ENCODE data around the gene ZNF318.
A peak's percentile ranks its signal among the peaks of the same experiment; 100 is the strongest.
"Not testable (repeated sequence)": the region's sequence is repeated elsewhere in the genome, so short reads cannot be mapped to it uniquely, and the experiment has no call there.

The ZNF318 gene

DNA sequence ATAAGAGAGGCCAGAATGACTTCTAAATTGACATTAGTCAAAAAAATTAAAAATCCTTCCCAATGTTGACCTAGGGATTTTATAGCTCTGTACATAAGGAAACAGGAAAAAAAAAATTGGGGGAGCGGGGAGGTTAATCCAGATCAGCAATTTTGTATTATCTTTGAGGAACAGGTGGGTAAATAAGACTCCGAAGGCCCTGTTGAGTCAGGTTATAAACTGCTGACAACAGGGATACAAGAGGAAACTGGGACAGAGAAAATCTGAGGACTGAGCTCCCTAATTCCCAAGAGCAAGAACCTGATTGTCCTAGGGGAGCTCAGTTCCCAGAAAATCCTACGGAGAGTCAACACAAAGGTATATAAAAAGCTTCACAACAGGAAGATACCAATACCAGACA is 34.0 kb downstream of the ZNF318 start:
- DNase-seq: peak; percentile 60

DNA sequence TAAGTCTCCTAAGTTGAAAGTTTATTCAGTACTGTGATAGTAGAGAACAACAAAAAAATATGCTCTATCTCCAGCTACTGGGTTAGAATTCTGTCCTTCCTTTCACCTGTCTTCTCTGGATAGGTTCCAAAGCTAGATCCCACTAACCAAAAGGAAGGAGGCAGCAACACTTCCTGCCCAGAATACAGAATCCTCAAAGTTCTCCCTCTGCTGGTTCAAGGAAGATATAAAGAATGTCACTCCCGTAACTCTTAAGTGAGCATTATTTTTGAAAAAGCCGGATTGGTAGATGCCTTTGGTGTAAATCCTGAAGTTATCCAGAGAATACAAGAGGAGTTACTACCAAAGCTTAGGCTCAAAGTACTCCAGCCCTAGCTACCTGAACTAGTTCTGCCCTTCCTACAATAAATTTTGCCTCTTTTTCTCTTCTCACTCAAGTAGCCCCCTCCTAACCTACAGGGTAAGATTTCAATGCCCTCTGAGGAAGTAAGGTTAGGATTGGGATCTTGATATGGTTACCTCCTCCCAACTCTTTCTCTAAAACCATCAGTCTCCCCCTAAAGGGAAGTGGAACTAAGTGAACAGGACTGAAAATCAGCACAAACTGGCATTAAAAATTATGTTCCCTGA is 34.9 kb downstream of the ZNF318 start:
- peak; percentile 82 for DNase-seq

DNA sequence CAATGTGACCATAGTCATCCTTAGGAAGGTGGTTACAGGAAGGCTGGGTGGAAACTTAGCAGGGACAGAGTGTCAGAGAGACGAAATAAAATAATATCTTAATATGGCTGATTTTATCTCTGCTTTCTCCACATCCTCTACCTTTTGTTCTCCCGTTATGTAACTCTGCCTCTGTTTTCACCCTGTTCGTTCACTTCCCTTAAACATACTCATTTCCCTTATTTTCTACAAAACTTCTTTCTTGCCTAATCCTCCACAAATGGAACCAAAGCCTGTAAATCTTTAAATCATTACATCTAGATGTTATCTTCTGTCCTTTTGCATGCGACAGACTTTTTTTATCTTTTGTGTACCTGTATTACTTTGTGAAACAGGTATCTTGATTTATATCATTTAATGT is 37.6 kb downstream of the ZNF318 start:
- no peak for DNase-seq

DNA sequence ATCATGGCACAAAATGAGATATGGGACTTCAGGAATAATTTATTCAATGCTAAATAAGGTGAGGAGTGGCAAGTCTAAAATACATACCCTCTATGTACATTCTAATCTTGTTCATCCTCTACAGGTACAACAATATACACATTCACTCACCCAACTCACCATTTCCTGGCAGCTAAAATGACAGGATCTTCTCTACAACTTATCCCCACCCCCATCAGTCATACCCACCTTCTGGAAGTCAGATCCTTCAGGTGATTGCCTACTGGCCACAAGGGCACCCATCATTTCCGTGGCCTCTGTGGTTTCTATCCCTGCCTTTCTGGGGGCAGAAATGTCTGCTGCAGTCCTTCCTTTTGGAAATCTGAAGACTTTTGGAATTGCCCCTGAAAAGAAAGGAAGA is 38.0 kb downstream of the ZNF318 start:
- no peak for DNase-seq

DNA sequence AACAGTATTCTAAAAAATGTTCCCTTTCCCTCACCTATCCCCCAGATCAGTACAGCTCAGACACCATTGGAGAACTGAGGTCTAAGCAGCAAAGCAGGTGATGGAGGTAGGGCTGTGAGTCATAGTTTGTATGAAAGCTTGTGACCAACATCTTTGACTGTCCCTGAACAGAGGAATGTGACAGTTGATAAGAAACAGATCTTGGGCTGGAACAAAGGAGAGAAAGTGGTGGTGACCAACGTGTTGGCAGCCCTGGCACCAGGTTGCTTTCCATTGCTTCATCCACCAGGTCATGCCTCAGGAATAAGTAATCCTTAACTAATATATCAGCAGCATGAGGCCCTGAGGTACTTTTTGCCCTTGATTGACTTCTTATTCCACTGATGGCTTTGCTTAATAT is 40.9 kb downstream of the ZNF318 start:
- no peak for DNase-seq

DNA sequence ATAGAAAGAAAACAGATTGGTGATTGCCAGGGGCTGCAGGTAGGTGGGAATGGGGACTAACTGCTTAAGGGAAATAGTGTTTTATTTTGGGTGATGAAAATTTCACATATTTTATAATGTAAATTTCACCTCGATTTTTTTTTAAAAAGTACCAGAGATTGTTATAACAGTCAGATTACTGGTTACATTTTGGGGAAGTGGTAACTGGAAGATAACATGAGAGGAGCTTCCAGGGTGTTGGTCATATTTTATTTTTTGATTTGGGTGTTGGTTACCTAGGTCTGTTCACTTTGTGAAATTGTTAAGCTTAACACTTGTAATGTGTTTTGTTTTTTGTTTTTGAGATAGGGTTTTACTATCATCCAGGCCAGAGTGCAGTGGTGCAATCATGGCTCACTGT is 43.6 kb downstream of the ZNF318 start:
- DNase-seq: no peak

DNA sequence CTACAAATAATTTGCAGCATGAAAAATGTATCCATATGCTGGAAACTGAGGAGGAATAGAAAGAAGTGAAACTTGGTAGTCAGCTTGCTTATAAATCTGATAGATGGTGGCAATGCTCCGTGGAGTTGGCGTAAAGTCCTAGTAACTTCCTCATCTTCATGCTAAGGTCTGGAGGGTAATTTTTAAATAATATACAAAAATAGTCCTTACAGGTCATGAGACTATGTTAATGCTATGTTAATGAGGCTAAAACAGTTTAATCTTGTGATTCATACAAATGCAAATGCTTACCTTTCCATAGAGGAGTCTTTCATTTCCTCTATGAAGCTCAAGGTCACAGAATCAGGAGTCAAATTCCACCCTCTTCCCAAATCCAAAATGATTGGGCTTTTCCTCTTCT is 51.4 kb downstream of the ZNF318 start:
- DNase-seq: no peak

DNA sequence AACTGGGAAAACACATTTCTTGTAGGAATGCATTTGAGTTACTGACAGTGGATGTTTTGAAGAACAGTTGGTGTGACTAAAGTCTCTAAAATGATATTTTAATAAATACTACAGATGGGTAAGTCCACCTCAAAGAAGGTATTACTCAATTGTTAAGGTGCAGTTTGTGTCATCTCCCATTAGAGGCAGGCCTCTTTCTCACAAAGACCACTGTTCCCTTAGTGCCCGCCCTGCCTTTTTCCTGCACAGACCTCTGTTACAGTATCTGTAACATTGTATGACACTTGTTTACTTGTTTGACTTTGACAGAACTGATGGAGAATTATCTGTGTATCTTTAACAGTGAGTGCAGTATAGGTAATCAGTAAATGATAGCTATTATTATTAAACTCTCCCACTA is 55.6 kb downstream of the ZNF318 start:
- no peak for DNase-seq

DNA sequence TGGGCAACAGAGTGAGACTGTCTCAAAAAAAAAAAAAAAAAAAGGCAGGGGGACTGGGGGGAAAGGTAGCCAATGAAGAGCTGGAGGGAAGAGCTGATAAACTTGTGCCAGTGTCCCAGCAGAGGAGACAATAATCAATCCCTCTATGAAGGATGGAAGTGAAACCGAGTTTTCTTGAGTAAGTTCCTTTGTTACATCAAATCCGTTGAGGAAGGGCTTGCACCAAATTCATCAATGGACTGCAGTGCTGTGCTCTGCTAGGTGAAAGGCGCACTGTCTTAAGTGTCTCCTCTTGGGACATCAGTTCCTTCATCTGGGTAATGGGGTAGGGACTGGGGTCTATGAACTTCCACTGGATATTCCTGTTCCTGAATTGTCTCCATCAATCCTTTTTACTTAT is 57.8 kb downstream of the ZNF318 start:
- DNase-seq: no peak

DNA sequence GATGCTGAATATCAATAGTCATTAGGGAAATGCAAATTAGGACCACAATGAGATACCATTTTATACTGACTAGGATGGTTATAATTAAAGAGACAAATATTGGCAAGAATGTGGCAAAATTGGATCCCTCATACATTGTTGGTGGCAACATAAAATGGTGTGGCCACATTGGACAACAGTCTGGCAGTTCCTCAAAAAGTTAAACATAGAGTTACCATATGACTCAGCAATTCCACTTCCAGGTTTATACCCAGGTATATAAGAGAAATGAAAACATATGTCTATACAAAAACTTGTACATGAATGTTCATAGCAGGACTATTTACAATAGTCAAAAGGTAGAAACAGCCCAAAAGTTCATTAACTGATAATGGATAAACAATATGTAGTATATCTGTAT is 58.8 kb downstream of the ZNF318 start:
- DNase-seq: no peak

DNA sequence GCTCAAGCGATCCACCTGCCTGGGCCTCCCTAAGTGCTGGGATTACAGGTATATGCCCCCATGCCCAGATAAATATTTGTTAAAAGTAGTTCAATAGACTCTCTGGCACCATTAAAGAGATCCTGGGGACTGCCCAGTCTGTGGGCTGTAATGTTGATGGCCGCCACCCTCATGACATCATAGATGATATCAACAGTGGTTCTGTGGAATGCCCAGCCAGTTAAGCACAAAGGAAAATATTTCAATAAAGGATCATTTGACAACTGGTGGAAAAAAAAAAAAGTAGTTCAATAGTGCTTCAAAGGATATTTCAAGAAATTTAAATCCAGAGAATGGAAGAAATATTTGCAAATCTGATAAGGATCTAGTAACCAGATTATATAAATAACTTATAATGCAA is 59.3 kb downstream of the ZNF318 start:
- no peak for DNase-seq

DNA sequence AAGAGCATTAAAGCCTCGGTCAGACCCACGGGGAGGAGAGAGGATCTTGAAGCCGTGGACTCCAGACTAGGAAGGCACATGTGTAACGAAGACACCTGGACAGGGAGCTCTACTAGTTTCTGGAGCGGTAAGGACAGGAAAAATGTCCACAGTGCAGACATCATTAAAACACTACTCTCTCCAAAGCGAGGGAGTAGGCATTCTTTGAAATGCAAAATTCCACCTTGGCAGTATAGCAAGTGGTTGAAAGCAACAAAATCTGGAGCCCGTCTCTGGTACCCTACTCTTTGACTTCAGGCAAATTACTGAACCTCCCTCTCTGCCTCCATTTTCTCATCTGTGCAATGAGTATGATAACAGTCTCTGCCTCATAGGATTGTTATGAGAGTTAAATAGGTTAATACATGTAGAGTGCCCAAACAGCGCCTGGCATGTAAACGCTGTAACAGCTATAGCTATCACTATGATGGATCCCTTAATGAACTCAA is 60.4 kb downstream of the ZNF318 start:
- DNase-seq: no peak

DNA sequence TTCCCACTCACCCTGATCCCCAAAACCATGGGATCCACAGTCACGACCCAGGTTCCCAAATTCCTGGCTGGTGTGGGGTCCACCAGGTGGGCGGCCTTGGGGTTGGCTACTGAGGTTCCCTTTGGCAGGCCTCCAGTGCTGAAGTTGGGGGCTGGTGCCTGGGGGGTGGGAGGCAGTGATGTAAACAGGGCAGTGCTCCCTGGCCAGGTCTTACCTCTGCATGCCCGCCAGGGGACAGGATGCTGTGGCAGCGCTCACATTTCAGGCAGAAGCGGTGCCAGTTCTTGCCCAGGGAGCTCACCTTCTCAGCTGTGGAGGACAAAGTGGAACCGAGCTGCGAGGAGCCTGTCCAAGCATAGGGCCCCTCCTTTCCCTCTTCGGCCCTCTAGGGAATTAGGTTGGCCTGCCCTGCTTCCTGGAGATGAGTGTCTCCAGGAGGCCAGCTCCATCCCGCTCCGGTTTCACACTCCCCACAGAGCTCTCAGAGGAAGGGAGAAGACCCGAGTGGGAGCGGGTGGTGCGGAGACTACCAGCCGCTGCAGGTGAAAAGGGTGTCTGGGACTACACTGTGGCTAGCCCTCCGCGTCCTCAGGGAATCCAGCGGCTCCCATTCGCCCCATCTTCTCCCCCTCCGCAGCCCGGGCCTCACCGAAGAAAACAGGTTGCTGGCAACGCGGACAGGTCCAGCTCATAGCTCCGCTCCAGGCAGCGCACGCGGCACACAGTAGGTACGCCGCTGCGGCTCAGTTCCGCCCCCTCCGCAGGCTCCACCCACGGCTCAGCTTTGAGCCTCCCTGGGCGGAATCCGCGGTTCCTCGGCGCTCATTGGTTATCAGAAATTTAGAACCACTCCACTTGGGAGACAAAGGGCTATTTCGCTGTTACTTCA is 61.1 kb downstream of the ZNF318 start, which contains the start of gene CRIP3:
TSS of gene CRIP3 (minus strand) at position 726 of the 889 bp plus-strand sequence. CDS start at position 692, 34 bp downstream.
- DNase-seq: peak; percentile 81

DNA sequence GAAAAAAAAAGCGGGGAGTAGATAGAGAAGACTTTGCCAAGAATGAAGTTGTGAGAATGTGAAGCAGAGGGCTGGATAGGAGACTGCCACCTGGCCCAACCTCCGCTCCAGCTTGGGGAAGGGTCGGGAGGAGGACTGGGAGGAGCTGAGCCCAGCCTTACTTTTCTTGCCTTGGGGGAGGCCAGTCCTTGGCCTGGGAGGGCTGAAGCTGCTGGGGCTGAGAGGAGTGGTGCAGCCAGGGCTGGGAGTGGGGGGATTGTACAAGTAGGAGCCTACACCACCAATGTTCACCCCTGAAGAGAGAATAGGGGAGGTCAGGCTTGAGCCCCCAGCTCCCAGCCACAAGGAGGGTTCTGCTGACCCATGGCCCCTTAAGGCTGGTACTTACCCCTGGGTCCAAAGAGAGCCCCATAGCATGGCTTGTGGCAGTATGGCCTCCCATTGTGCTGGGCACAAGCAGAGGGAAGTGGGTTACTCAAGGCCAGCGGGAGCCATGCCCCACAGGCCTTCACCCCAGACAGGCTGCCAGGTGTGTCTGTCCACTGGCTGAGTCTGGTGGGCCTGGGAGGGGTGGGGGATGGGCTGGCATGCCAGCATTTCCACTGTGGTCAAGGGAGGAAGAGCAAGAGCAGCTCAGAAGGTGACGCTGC is 61.9 kb downstream of the ZNF318 start:
- DNase-seq: no peak

DNA sequence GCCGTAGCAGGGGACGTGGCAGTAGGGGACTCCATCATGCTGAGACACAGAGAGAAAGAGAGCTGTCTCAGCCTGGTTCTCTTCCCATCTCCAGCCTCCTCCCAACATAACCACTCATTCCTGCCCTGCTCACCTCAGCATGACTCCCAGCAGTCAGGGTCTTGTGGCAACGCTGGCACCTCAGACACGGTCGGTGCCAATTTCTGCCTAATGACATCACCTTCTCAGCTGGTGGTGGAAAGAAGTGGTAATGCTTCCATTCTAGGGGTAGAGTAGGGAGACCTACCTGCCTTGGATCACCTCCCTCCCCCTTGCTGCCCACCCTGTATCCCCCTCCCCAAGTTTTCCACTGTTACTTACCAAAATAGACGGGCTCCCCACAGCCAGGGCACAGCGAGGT is 63.4 kb downstream of the ZNF318 start:
- DNase-seq: no peak

DNA sequence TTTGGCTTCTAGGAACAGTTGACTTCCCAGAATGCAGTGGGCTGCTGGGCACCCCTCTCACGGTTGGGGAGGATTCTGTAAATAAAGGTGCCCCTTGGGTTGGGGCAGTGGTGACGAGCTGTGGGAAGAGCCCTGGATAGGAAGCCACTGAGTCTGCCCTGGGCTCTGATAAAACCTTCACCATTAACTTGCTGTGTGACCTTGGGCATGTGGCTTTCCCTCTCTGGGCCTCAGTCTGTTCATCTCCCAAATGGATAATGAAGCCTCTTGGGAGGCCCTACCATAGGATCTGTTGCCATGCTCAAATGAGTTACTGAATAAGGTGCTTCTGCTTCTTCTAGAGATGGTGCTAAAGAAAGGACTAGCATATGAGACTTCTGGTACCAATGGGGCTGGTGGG is 64.6 kb downstream of the ZNF318 start:
- no peak for DNase-seq

DNA sequence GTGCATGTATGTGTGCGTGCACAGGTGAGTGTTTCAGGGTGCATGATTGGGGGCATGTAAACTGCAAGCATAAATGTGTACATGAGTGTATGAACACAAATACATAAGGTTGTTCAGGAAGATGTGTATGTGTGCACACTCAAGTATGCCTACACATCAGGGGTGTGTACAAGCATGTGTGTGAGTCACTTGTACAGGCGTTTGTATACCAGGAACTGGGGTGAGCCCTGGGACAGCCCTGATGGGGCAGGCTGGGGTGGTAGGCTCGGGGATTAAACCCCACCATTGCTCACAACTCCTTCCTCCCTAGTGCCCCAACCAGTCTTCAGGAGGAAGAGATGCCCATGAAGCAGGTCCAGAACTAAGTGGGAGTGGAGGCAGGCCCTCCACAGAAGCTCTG is 65.1 kb downstream of the ZNF318 start:
- DNase-seq: no peak

DNA sequence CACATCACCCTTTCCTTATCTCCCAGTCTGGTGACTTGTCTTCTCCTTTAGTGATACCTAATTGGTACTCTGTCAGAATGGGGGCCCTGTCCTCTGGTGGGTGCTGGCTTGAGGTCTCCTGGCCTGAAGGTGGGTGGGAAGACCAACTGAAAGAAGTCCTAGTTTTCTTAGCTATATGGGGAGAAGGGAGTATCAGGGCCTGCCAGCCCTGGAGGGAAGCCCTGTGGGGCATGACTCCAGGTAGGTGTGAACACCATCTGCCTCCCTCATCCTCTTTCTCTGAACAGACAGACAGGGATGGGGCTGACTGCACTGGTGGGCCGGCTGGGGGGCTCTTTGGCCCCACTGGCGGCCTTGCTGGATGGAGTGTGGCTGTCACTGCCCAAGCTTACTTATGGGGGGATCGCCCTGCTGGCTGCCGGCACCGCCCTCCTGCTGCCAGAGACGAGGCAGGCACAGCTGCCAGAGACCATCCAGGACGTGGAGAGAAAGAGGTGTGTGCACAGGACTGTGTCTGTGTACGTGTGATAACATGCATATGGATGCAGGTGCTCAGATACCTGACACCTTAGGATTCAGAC is 65.6 kb downstream of the ZNF318 start:
- DNase-seq: peak; percentile 33

DNA sequence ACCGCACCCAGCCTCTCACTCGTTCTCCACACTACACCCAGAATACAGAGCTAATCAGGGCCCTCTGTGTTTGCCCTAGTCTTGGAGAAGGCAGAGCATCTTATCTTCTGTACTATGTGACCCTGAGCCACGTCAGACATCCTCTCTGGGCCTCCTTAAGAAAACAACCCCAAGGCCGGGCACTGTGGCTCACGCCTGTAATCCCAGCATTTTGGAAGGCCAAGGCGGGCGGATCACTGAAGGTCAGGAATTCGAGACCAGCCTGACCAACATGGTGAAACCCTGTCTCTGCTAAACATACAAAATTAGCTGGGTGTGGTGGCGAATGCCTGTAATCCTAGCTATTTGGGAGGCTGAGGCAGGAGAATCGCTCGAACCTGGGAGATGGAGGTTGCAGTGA is 66.4 kb downstream of the ZNF318 start:
- DNase-seq: not testable (repeated sequence)

DNA sequence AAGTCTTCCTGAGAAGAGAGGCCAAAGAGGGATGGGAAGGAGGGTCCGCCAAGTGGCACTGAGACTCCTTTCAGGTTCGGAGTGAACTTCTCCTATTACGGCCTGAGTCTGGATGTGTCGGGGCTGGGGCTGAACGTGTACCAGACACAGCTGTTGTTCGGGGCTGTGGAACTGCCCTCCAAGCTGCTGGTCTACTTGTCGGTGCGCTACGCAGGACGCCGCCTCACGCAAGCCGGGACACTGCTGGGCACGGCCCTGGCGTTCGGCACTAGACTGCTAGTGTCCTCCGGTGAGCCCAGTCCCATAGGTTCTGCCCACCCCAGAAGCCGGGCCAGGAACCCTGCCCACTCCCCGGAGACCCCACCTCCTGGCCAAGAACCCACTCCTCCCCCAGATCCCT is 67.3 kb downstream of the ZNF318 start:
- no peak for DNase-seq

DNA sequence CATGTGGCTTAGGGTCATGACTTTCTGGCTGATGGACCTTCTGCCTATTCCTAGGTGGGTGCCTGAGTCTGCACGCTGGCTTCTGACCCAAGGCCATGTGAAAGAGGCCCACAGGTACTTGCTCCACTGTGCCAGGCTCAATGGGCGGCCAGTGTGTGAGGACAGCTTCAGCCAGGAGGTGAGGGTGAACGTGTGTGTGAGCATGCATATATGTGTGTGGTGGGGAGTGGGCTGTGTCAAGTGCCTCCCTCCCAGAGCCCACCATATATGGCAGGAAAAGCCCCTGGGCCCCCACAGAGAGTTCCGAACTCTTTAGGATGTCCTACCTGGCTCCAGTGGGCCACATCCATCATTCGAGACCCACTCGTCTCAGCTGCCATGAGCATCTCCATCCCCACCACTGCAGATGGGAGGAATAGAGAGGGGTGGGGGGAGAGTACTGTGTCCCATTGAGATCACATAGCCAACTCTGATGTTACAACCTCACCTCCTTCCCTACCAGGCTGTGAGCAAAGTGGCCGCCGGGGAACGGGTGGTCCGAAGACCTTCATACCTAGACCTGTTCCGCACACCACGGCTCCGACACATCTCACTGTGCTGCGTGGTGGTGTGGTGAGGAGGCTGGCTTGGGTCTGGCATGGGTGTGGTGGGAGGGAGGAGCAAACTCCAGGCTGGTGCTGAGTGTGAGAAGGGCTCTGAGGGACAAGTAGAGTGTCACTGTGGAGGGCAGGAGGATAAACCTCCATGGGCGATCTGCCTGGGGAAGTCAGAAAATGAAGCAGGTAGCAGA is 68.2 kb downstream of the ZNF318 start:
- no peak for DNase-seq

Data from NCI-H69 (cell line).